GM12892 (cell line): ENCODE measurements around the gene GSTM1.
"Not testable (repeated sequence)": the region's sequence is repeated elsewhere in the genome, so short reads cannot be mapped to it uniquely, and the experiment has no call there.

Source experiments
- DNase-seq: peaks from one replicate; pipeline ENCODE4 v3.0.0; 2011; ENCODE audit not compliant: insufficient read length
- FAIRE-seq: peaks from 2 replicates; lab custom pipeline; 2011; peaks lifted over from hg19 to GRCh38; lab: Jason Lieb, UNC
- POLR2A ChIP-seq: IDR thresholded peaks from 2 replicates; pipeline ENCODE4 v1.6.1; 2011; ENCODE audit warnings: low read depth, low read length, control low read depth
- POLR2AphosphoS5 ChIP-seq: IDR thresholded peaks from 2 replicates; pipeline ENCODE4 v1.6.1; 2011; ENCODE audit warnings: low read depth, low read length, control low read depth
- TAF1 ChIP-seq: IDR thresholded peaks from 2 replicates; pipeline ENCODE4 v1.6.1; 2011; ENCODE audit warnings: low read depth, mild to moderate bottlenecking, control low read depth, low read length, borderline replicate concordance

The GSTM1 gene

GRCh38 chr1:109689844-109690405, 2.3 kb downstream of the GSTM1 start:
- TF ChIP-seq POLR2AphosphoS5, result no peak
- TF ChIP-seq POLR2A, result no peak
- TF ChIP-seq TAF1, result no peak
- FAIRE-seq (no peak), DNase-seq (no peak)

GRCh38 chr1:109691759-109692158, 4.1 kb downstream of the GSTM1 start:
- DNase-seq (no peak), FAIRE-seq (no peak)

GRCh38 chr1:109694400-109694799, 6.8 kb downstream of the GSTM1 start:
- DNase-seq, FAIRE-seq: not testable (repeated sequence)

More at GRCh38 chr1:109691759-109692158, 4.1 kb downstream of the GSTM1 start:
- TF ChIP-seq POLR2AphosphoS5 (no peak), TAF1 (no peak), POLR2A (no peak)

- not testable (repeated sequence) for FAIRE-seq, DNase-seq
These were observed 7.5 kb downstream of the GSTM1 start for GRCh38 chr1:109695138-109695537.

GRCh38 chr1:109697066-109697465, 9.4 kb downstream of the GSTM1 start:
- no peak for DNase-seq
- no peak for TF ChIP-seq POLR2AphosphoS5
- no peak for TF ChIP-seq TAF1
- no peak for TF ChIP-seq POLR2A
- FAIRE-seq, result no peak

GRCh38 chr1:109697861-109698260, 10.2 kb downstream of the GSTM1 start:
- not testable (repeated sequence) for DNase-seq, FAIRE-seq

GRCh38 chr1:109702940-109703339, 15.3 kb downstream of the GSTM1 start:
- not testable (repeated sequence) for DNase-seq, FAIRE-seq

GRCh38 chr1:109704173-109704572, 16.6 kb downstream of the GSTM1 start:
- DNase-seq (no peak), FAIRE-seq (no peak)
- TF ChIP-seq POLR2AphosphoS5 (no peak), POLR2A (no peak), TAF1 (no peak)

- no peak for TF ChIP-seq TAF1
- TF ChIP-seq POLR2AphosphoS5, result no peak
- TF ChIP-seq POLR2A, result no peak
- no peak for FAIRE-seq
- no peak for DNase-seq
These were observed 17.8 kb downstream of the GSTM1 start for GRCh38 chr1:109705411-109705810.

GRCh38 chr1:109708949-109709348, 21.3 kb downstream of the GSTM1 start:
- not testable (repeated sequence) for FAIRE-seq, DNase-seq

- not testable (repeated sequence) for DNase-seq, FAIRE-seq
These were observed 22.2 kb downstream of the GSTM1 start for GRCh38 chr1:109709822-109710221.

GRCh38 chr1:109711593-109712320, 24.1 kb downstream of the GSTM1 start, which contains the start of gene GSTM5:
TSS of gene GSTM5 (plus strand) at chr1:109712251. CDS start at chr1:109712313, 62 bp downstream.
- DNase-seq, FAIRE-seq: not testable (repeated sequence)

GRCh38 chr1:109712321-109712864, 24.8 kb downstream of the GSTM1 start:
- TF ChIP-seq TAF1, result no peak
- TF ChIP-seq POLR2A, result no peak
- TF ChIP-seq POLR2AphosphoS5, result no peak
- DNase-seq (no peak), FAIRE-seq (no peak)
